Lung (tissue), 12 donors: ENCODE results near the gene BMS1. TPM values are rescaled to one million over a fixed set of nuclear protein-coding genes. Genes with fewer than 3 reads are reported as not detected.
"Not testable (repeated sequence)": the region's sequence is repeated elsewhere in the genome, so short reads cannot be mapped to it uniquely, and the experiment has no call there.

Experiments
- ATAC-seq: fragments of 200-7000 bp; cut with Tn5 transposase; one replicate; pipeline ENCODE4 v1.9.1; 2020; ENCODE audit warnings: moderate number of reproducible peaks; ENCODE audit not compliant: insufficient read depth, low FRiP score
- DNase-seq, 3 donors: peaks; one replicate each; pipeline ENCODE4 v3.0.0-alpha.2; 2013 to 2017
- H3K27ac ChIP-seq, 2 donors: one replicate each; pipeline ENCODE4 v1.5.1; 2013; ENCODE audit warnings: mild to moderate bottlenecking in 2 of 2, moderate library complexity in 2 of 2, control low read depth in 1 of 2, inconsistent platforms in 1 of 2, low read depth in 1 of 2, low read length in 1 of 2
- H3K27me3 ChIP-seq, 3 donors: one replicate each; pipeline ENCODE4 v1.5.1; 2013; ENCODE audit warnings: low read length in 2 of 3; ENCODE audit not compliant: control insufficient read depth in 3 of 3, insufficient read depth in 3 of 3
- H3K36me3 ChIP-seq, 4 donors: one replicate each; pipeline ENCODE4 v1.5.1; 2013; ENCODE audit warnings: low read length in 4 of 4, mild to moderate bottlenecking in 1 of 4, moderate library complexity in 1 of 4; ENCODE audit not compliant: control insufficient read depth in 4 of 4, insufficient read depth in 4 of 4
- H3K4me1 ChIP-seq, 5 donors: one replicate each; pipeline ENCODE4 v1.5.1; 2013; ENCODE audit warnings: low read length in 5 of 5, mild to moderate bottlenecking in 2 of 5, moderate library complexity in 1 of 5; ENCODE audit not compliant: control insufficient read depth in 5 of 5, insufficient read depth in 5 of 5
- H3K4me3 ChIP-seq: one replicate; pipeline ENCODE4 v1.5.1; 2013; ENCODE audit warnings: mild to moderate bottlenecking, control low read depth, moderate library complexity
- H3K9ac ChIP-seq, 2 donors: one replicate each; pipeline ENCODE4 v1.5.1; 2013; ENCODE audit warnings: low read length in 2 of 2, control low read depth in 1 of 2; ENCODE audit not compliant: insufficient read depth in 1 of 2
- H3K9me3 ChIP-seq, 4 donors: one replicate each; pipeline ENCODE4 v1.5.1; 2013; ENCODE audit warnings: low read length in 3 of 4, mild to moderate bottlenecking in 1 of 4, moderate library complexity in 1 of 4; ENCODE audit not compliant: control insufficient read depth in 4 of 4, insufficient read depth in 3 of 4
- WGBS, 2 donors: extraction: QIAGEN DNeasy Blood & Tissue Kit; methylation state at CpG; one replicate each; pipeline ENCODE4 v1.1.7; 2013; 5-methylcytosine and 5-hydroxymethylcytosine counted together
- polyA plus RNA-seq, 2 donors: library from polyadenylated mRNA; stranded (reverse); fragments of 200-250 nt; gene quantifications; one replicate each; pipeline ENCODE4 v1.2.1, GENCODE V29; 2013
- total RNA-seq, 2 donors: library from RNA; depleted of rRNA in 1 of 2; stranded (reverse); fragments of >200 nt in 1 of 2; gene quantifications; one replicate each; pipeline ENCODE4 v1.2.1, GENCODE V29; 2014 to 2021
- TF ChIP-seq, protein P1 (sequence below): IDR thresholded peaks from 2 replicates; pipeline ENCODE4 v1.5.1; 2012; ENCODE audit warnings: mild to moderate bottlenecking; ENCODE audit errors: control extremely low read depth, extremely low read depth
- donor health status: control.
- donor health status: control.
- donor health status: Bipolar disorder and iron deficiency.
- donor health status: healthy.
- donor health status: DM: yes; HTN: yes; CAD: no.

BMS1 gene
- total and polyA plus RNA-seq, 4 donors = 6.7 to 15.6 (median 13.8) TPM

DNA sequence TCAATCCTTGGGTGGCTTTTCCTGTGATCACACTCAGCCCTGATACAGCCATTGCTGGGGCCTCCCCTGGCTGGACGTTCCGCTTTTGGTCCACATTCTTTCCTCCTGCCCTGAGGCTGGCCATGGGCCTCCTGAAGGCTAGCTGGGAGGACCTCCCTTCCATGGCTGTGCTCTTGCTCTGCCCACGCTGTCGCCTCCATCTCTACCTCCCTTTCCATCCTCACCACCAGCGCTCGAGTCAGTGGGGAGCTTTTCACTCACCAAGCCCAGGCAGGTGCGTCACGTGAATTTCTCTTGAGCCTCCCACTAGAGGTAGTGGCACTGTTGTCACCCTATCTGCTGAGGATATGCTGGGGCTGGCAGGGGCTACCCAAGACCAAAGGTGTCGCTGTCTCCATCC is 85.9 kb downstream of the BMS1 start:
- WGBS, 2 donors = 91 to 98% methylated on average over 9 of the region's 9 CpGs
- ATAC-seq (no peak), DNase-seq (no peak)
- Histone ChIP-seq H3K4me3 (no peak overlapping the region), H3K27me3 (peaks cover 0 to 23% (median 17%) of the 10 kb centered on the region in 3 donors), H3K4me1 (peaks cover 0 to 23% (median 9%) of the 10 kb centered on the region in 5 donors), H3K9me3 (peaks cover 0 to 4% (median 0%) of the 10 kb centered on the region in 4 donors), H3K27ac (no peak overlapping the region), H3K36me3 (no peaks in the 10 kb centered on the region), H3K9ac (no peak overlapping the region)
- TF ChIP-seq, protein P1, sequence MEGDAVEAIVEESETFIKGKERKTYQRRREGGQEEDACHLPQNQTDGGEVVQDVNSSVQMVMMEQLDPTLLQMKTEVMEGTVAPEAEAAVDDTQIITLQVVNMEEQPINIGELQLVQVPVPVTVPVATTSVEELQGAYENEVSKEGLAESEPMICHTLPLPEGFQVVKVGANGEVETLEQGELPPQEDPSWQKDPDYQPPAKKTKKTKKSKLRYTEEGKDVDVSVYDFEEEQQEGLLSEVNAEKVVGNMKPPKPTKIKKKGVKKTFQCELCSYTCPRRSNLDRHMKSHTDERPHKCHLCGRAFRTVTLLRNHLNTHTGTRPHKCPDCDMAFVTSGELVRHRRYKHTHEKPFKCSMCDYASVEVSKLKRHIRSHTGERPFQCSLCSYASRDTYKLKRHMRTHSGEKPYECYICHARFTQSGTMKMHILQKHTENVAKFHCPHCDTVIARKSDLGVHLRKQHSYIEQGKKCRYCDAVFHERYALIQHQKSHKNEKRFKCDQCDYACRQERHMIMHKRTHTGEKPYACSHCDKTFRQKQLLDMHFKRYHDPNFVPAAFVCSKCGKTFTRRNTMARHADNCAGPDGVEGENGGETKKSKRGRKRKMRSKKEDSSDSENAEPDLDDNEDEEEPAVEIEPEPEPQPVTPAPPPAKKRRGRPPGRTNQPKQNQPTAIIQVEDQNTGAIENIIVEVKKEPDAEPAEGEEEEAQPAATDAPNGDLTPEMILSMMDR = no peak

DNA sequence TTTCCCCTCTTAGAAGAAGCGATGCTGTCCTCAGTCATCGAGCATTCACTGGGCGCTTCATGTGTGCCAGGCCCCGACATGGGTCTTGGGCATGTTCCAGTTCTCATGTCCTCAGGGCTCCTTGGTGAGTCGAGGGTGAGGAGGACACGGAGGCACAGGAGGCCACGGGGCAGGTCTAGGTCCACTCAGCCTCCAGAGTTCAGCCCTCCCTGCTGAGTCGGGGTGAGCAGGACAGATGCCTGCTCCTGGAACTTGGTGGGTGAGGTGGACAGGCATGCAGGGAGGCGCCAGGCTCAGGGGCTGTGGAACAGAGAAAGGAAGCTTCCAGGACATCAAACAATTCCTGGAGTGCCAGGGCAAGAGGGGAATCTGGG is 87.4 kb downstream of the BMS1 start:
- 91 to 97% methylated on average over 9 of the region's 9 CpGs for whole genome bisulfite sequencing, 2 donors
- Histone ChIP-seq H3K27ac (no peak overlapping the region), H3K9me3 (peaks cover 0 to 4% (median 0%) of the 10 kb centered on the region in 4 donors), H3K9ac (no peak overlapping the region), H3K36me3 (no peaks in the 10 kb centered on the region), H3K4me3 (no peak overlapping the region), H3K27me3 (peaks cover 0 to 12% (median 8%) of the 10 kb centered on the region in 3 donors), H3K4me1 (peaks cover 0 to 31% (median 9%) of the 10 kb centered on the region in 5 donors)
- TF ChIP-seq, protein P1 = no peak
- ATAC-seq = no peak
- no peak for DNase-seq

DNA sequence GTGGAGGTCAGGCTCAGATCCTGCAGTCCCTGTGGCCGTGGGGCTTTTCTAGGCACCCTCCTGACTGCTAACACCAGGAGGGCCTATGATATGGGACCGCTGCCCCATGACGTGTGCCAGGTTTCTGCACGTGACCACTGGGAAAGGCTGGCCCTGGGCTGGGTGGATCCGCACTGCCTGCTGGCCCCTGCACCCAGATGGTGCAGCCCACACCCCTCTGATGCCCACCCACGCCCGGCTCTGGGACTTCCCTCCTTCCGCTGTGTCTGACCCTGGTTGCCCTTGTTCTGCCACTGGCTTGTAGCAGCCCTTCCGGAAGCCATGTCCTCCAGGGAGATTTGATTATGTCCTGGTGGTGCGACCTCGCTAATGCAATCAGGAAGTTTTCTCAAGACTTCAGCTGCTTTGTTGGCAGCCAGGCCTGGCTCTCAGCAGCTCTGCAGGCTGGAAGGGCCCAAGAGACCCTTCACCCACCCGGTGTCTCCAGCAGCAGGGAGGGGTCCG is 88.6 kb downstream of the BMS1 start:
- peaks cover 0 to 42% (median 12%) of the 10 kb centered on the region in 5 donors for H3K4me1 ChIP-seq
- H3K9ac ChIP-seq, H3K4me3 ChIP-seq, H3K27me3 ChIP-seq, H3K9me3 ChIP-seq, H3K36me3 ChIP-seq, H3K27ac ChIP-seq, ATAC-seq: not testable (repeated sequence)
- 32 to 42% methylated on average over 13 of the region's 13 CpGs for WGBS, 2 donors
- DNase-seq = peak; percentile 58 to 81 (median 68)

DNA sequence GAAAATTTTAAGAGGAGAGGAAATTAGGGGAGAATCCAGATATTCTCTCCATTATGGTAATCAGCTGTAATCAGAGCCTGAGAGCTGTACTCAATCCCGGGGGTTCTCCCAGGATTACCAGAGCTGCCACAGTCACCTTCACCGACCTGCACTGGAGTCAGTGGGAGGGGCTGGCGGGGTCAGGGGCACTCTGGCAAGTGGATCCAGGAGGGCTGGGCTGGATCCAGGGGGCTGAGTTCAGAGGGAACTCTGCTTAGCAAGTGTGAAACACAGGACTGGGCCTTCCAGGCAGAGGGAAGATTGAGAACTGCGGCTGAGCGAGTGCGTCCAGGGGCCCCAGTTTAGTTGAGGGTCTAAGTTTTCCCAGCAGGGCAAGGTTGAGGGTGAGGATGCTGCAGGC is 89.2 kb downstream of the BMS1 start:
- TF ChIP-seq, protein P1 = no peak
- H3K27me3 ChIP-seq = no peaks in the 10 kb centered on the region
- no peak for DNase-seq
- H3K27ac ChIP-seq = no peak overlapping the region
- no peaks in the 10 kb centered on the region for H3K36me3 ChIP-seq
- H3K4me3 ChIP-seq = no peak overlapping the region
- H3K9ac ChIP-seq = no peak overlapping the region
- peaks cover 0 to 42% (median 9%) of the 10 kb centered on the region in 5 donors for H3K4me1 ChIP-seq
- no peak for ATAC-seq
- no peaks in the 10 kb centered on the region for H3K9me3 ChIP-seq
- WGBS, 2 donors = 84 to 92% methylated on average over 6 of the region's 6 CpGs
